HG02970 (cell line): Measurements from ENCODE around the gene GOLGA7B.

Experiments used
- ATAC-seq: cut with Tn5 transposase; IDR thresholded peaks from one replicate; pipeline ENCODE4 v1.9.1; 2021; ENCODE audit warnings: mild to moderate bottlenecking, moderate library complexity, moderate number of reproducible peaks; ENCODE audit not compliant: unreplicated experiment, low FRiP score

The GOLGA7B gene

GRCh38 chr10:97891497-97892167 is 42.0 kb downstream of the GOLGA7B start:
- ATAC-seq = no peak

DNA sequence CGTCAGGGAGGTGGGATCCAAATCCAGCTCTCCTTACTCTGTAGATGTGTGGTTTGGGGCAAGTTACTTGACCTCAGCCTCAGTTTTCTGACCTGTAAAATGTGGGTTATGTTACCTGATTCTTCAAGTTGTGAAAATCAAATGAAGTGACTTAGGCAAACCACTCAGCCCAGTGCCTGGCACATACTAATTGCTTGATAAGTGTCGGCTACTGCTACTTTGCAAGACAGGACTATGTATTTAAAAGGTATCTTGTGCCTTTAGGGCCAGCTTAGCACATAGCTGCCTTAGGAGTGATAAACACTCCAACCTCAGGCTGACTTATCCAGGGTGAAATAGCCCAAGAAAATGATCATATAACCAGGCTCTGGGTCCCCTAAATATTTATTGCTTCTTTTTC is 42.9 kb downstream of the GOLGA7B start:
- ATAC-seq = no peak

- no peak for ATAC-seq
Measured at GRCh38 chr10:97892939-97893338, 43.3 kb downstream of the GOLGA7B start.

DNA sequence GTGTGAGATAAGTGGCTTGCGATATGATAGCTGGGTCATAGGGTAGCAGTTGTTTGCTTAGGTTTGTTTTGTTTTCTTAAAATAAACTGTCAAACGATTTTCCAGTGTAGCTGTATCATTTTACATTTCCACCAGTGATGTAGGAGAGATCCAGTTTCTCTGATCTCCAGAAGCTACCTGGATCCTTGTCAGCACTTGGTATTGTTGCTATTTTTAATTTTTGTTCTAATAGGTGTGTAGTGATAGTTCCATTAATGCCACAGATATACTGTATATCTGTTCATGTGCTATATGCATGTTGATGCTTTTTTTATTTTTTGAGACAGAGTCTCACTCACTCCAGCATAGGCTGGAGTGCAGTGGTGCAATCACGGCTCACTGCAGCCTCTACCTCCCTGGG is 44.4 kb downstream of the GOLGA7B start:
- no peak for ATAC-seq

DNA sequence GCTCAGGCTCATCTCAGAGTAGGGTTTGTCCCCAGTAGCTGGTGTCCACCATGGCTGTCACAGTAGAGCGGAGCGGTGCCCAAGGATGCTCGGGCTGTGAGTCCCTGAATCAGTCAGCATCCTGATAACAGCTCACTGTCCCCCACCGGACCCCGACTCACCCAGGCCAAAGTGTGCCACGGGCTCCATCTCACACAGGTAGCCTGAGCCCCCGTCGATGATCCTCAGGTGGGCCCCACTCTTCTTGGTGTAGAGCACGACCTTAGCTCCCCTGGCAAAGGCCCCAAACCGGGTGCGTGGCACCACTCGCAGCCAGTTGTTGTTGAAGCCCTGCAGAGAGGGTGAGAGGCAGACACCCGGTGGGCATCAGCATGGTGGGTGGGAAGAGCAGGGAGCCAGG is 45.4 kb downstream of the GOLGA7B start:
- no peak for ATAC-seq

DNA sequence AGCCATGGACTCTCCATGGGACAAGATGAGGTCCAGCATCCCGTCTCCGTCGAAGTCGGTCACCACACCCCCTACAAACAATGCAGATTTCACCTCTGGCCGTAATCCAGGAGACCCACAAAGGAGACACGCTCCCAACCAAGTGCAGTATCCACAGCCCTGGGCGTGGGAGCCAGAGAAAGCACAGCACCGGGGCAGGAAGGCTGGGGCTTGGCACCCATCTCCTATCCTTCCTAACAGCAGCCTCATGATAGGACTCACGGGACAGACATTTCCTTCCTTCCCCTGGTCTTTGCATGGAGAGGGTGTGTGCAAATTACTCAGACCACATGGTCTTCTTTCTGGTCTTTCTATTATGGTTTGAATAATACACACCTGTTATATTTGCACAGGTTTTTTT is 46.3 kb downstream of the GOLGA7B start:
- ATAC-seq = no peak

GRCh38 chr10:97896756-97897358 is 47.2 kb downstream of the GOLGA7B start:
- ATAC-seq = no peak

- ATAC-seq = no peak
Measured at GRCh38 chr10:97898429-97898828, 48.8 kb downstream of the GOLGA7B start.

DNA sequence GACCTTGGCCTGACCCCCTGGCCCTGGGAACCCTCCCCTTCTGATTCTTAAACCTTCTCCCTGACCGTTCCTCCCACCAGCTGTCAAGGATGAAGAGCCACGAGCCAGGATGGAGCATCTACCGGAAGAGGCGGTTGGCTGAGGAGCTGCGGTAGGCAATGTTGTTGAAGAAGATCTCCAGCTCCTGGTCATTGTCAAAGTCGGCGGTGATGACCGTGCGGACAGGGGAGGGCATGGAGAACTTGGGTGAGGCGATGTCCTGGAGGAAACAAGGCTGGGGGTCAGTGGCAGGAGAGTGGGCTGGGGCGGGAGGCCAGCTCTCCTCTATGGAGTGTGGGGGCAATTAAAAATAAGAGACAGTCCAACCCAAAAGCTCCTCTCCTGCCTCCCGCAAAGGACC is 51.7 kb downstream of the GOLGA7B start:
- no peak for ATAC-seq

- ATAC-seq = no peak
Measured at GRCh38 chr10:97903128-97904017, 53.7 kb downstream of the GOLGA7B start.

GRCh38 chr10:97904018-97904381 is 54.4 kb downstream of the GOLGA7B start:
- no peak for ATAC-seq

DNA sequence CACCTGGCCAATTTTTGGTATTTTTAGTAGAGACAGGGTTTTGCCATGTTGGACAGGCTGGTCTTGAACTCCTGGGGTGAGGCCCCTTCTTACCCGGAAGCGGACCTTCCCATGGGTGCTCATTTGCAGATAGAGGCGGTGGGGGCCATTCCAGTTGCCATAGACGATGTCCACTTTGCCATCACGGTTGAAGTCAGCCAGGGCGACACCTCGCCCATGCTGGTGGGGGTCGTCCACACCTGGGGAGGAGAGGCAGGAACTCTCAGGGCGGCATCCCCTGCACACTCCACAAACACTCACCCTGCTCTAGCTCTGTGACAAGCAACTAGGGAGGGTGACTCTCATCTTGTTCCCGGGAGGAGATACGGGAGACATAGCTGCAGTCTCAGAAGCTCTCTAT is 54.9 kb downstream of the GOLGA7B start:
- no peak for ATAC-seq

DNA sequence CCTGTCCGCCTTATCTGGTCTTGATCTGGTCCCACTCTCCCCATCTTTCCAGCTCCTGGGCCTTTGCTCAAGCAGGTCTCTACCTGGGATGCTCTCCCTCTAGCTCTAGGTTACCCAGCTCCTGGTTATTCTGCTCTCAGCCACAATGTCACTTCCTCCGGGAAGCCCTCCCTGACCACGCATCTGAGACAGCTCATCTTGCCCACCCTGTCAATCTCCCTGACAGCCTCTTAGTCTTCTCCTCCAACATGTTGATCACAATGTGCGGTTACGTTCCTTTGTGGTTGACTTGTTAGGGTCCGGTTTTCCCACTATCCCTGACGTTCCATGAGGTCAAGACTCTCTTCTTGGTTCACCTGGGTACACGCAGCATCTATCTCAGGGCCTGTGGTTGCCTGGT is 55.6 kb downstream of the GOLGA7B start:
- ATAC-seq = no peak

- ATAC-seq = no peak
Measured at GRCh38 chr10:97907211-97907610, 57.6 kb downstream of the GOLGA7B start.

DNA sequence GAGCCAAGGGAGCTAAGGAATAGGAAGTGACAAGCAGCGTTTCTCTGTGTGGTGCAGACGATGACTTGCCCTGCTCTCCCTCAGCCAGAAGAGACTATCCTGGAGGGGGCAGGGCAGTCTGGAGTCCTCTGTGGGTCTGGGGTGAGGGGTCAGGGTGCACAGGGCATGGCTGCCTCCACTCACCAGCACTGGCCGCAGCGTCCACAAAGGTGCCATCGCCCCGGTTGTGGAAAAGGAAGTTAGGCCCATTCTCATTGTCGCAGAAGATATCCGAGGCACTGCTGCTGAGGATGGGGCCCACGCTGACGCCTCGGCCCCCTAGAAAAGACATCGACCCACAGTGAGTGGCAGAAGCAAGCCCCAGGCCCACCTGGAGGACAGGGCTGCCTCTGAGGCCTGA is 58.2 kb downstream of the GOLGA7B start:
- no peak for ATAC-seq

- no peak for ATAC-seq
Measured at GRCh38 chr10:97910661-97911060, 61.0 kb downstream of the GOLGA7B start.

DNA sequence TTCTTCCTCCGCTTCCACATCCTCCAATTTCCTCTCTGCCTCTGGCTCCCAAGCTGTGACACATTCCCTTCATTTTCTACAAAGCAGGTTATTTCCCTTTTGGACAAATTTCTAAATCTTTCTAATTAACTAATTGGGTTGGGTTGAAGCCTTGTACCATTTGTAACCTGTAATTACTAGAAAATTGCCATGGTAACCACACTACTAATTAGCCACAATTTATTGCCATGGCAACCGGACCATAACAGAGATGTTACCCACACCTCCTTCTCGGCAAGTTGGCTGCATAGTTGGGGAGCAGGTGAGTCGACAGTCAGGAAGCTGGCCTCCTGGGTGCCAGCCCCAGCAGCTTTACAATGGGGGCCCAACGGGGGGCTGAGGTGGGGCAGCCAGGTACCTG is 61.6 kb downstream of the GOLGA7B start:
- ATAC-seq = no peak

DNA sequence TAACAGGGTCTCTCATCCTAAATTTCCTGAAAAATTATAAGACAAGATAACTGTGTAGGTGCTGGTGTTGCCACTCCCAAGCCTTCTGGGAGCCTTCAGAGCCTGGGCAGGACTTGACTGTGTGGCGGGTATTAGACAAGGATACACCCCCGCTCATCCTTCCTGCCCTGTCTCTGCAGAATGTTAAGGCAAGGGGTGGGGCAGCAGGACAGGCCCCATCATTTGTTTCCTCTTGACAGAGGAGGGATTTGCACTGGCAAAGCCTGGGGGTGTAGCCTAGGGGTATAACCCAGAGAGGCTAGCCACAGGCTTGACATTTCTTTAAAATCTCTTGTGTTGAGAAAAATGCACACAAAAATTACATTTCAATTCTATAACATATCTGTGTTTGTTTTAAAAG is 63.5 kb downstream of the GOLGA7B start:
- ATAC-seq = no peak

GRCh38 chr10:97913614-97914013 is 64.0 kb downstream of the GOLGA7B start:
- no peak for ATAC-seq

DNA sequence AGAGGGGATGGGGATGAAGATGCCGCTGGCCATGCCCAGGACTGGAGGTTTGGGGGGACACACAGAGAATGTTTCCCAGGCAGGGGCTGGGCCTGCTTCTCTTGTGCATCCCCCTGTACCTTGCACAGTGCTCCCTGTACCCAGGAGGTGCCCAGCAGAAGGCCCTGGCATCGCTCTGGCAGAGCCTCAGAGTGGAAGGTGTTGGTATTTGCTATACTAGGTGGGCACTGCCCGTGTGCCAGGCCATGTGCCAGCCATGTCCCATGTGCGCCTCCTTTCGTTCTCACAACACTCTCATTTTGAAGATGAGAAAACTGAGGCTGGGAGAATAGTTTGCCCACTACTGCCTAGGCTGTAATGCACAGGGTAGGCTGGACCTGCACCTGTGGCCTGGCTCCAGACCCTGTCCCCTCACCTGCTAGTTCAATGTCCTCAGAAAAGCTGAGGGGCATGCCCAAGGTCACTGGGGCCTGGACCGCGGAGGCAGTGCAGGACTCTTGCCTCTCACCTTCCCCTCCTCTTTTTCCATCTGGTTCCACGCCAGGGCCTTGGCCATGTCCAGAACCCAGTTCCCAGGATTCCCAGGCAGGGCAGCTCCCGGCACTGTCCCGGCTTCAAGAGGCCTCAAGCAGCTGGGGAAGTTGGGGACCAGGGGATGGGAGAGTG is 64.7 kb downstream of the GOLGA7B start:
- no peak for ATAC-seq

DNA sequence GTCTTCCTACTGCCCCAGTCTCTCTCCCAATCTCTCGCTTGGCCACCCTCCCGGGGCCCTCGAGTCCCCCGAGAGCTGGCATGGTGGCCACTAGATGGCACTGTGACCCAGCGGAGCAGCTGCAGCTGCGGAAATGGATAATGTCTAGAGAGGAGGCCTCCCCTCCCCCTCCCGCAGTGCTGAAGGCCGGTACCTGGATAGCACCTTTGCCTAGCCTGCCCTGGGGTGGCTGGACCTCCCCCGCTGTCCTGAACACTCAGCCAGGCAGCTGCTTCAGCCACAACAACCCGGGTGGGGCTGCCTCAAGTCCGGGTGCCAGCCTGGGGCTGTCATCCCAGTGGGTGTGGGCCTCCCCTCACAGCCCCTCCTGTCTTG is 65.2 kb downstream of the GOLGA7B start:
- no peak for ATAC-seq
